Measurements from ENCODE around the gene NELFE.
"Not testable (repeated sequence)": the region's sequence is repeated elsewhere in the genome, so short reads cannot be mapped to it uniquely, and the experiment has no call there.

Gene NELFE

DNA sequence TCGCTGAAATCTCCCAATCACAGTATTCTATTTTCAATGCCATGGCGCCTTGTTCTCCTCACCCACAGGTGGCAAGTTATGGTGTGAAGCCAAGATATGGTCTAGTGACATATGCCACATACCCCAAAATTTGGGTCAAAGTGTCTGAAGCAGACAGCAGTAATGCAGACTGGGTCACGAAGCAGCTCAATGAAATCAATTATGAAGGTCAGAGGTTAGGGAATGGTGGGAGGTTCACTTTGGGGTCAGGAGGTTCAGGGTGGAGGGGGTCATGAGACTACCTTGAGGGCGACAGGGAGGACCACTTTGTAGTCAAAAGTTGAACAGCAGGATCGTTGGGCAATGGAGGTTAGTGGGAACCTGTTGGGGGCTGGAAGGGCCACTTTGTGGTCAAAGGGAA lies 10.5 kb downstream of the NELFE start:
- no peak for FAIRE-seq

DNA sequence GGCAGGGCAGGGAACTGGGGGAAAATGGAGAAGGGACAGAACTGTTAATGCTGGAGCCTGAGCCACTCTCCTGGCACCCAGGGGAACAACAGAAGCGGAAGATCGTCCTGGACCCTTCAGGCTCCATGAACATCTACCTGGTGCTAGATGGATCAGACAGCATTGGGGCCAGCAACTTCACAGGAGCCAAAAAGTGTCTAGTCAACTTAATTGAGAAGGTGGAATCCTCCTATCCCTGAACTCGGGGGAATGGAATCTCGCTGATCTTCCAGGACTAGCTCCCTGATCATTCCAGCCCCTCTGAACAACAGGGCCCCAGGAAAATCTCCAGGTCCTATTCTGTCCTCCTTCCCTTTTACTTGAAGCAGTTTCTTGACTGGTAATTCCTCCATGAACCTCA lies 10.9 kb downstream of the NELFE start:
- FAIRE-seq: no peak

DNA sequence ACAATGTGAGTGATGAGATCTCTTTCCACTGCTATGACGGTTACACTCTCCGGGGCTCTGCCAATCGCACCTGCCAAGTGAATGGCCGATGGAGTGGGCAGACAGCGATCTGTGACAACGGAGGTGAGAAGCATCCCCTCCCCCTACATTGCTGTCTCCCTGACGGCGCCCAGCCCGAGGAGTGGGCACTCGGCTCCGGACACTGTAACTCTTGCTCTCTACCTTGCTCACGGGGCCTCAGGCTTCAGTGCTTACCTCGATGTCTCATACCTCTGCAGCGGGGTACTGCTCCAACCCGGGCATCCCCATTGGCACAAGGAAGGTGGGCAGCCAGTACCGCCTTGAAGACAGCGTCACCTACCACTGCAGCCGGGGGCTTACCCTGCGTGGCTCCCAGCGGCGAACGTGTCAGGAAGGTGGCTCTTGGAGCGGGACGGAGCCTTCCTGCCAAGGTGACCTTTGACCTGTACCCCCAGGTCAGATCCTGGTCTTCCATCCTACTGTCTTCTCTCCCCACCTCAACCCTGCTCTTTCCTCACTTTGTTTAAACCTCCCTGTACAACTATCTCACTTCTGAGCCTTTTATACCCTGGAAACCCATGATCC lies 11.6 kb downstream of the NELFE start:
- no peak for FAIRE-seq

DNA sequence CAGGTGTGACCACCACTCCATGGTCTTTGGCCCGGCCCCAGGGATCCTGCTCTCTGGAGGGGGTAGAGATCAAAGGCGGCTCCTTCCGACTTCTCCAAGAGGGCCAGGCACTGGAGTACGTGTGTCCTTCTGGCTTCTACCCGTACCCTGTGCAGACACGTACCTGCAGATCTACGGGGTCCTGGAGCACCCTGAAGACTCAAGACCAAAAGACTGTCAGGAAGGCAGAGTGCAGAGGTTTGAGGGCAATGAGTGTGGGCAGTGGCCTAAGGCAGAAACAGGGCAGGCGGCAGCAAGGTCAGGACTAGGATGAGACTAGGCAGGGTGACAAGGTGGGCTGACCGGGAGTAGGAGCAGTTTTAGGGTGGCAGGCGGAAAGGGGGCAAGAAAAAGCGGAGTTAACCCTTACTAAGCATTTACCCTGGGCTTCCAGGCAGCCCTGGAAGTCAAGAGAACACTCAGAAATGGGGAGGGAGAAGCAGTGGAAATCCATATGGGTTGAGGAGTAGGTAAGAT lies 12.3 kb downstream of the NELFE start:
- no peak for FAIRE-seq

DNA sequence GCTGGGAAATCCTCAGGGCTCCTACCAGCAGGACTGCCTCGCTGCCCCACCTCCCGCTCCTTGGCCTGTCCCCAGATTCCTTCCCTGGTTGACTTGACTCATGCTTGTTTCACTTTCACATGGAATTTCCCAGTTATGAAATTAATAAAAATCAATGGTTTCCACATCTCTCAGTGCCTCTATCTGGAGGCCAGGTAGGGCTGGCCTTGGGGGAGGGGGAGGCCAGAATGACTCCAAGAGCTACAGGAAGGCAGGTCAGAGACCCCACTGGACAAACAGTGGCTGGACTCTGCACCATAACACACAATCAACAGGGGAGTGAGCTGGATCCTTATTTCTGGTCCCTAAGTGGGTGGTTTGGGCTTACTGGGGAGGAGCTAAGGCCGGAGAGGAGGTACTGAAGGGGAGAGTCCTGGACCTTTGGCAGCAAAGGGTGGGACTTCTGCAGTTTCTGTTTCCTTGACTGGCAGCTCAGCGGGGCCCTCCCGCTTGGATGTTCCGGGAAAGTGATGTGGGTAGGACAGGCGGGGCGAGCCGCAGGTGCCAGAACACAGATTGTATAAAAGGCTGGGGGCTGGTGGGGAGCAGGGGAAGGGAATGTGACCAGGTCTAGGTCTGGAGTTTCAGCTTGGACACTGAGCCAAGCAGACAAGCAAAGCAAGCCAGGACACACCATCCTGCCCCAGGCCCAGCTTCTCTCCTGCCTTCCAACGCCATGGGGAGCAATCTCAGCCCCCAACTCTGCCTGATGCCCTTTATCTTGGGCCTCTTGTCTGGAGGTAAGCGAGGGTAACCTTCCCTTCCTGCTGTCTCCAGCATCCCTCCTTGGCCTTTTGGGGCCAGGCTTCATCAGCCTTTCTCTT lies 13.0 kb downstream of the NELFE start, which contains the start of gene CFB:
CFB (plus strand) TSS at position 589 of the 863 bp plus-strand sequence; CDS start at position 716, 127 bp downstream.
- FAIRE-seq: no peak

DNA sequence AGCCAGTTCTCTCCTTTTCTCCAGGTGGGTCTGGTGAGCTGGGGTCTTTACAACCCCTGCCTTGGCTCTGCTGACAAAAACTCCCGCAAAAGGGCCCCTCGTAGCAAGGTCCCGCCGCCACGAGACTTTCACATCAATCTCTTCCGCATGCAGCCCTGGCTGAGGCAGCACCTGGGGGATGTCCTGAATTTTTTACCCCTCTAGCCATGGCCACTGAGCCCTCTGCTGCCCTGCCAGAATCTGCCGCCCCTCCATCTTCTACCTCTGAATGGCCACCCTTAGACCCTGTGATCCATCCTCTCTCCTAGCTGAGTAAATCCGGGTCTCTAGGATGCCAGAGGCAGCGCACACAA lies 13.6 kb downstream of the NELFE start:
- no peak for FAIRE-seq

DNA sequence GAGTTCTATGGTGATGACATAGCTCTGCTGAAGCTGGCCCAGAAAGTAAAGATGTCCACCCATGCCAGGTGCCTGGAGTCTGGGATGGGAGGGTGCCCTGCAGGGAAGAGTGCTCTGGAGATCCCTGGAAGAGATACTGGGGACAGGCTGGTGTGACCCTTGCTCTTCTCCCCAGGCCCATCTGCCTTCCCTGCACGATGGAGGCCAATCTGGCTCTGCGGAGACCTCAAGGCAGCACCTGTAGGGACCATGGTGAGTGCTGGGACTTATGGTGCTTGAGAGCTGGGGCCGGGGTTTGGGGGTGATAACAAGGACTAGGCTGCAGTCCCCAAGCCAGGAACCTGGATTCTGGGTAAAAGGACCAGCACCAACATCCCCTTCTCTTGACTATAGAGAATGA lies 15.0 kb downstream of the NELFE start:
- FAIRE-seq: no peak

DNA sequence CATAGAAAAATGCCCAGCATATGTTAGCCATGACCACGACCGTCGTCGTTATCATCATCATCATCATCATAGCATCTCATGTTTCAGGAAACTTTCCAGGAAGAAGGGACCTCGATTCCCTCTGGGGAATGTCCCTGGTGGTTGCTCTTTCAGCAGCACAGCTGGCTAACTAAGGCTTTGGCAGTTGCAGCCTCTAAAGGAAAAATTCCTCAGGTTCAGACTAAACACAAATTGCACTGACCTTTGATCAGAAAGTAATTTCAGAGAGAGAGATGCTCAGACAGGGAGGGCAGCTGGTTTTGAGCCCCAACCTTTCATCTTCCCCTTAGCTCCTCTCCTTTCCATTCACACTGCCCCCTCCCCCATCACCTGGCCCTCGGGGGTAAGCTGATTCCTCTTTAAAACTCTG lies 18.5 kb downstream of the NELFE start:
- no peak for FAIRE-seq

DNA sequence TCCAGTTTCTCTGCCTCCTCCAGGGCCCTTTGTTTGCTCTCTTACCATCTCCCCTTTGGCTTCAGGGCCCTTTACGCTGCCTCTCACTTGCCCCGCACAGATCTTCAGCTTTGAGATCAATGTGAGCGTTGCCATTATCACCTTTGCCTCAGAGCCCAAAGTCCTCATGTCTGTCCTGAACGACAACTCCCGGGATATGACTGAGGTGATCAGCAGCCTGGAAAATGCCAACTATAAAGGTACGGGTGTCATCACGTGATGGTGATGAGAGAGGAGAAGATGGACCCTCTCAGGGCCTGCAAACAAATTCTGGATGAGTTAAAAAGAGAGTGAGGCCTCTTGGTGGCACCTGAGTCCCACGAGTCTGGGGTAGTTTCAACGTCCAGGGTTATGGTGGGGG lies 22.9 kb downstream of the NELFE start:
- no peak for FAIRE-seq

DNA sequence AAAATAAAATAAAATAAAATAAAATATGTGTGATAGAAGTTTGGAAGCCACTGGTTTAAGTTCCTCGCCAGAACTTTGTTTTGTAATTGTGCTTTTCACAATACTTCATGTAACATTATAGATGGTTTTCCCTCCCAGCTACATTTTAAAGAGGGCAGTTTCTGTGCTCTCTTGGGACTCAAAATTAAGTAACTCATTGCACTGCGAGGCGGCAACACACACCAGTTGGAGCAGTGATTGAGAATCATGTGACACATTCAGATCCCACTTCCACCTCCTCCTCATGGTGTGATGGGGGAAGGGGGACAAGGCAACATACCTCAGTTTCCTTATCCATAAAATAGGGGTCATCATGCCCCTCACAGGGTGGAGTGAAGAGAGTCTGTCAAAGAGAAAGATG lies 23.8 kb downstream of the NELFE start:
- no peak for FAIRE-seq

DNA sequence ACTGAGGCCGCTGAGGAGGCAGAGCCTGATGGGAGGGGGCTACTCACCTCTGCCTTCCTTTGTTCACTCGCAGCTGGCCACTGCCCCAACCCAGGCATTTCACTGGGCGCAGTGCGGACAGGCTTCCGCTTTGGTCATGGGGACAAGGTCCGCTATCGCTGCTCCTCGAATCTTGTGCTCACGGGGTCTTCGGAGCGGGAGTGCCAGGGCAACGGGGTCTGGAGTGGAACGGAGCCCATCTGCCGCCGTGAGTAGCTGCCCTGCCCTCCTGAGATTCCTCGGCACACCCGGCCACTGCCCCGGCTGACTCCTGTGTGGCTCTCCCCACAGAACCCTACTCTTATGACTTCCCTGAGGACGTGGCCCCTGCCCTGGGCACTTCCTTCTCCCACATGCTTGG lies 25.2 kb downstream of the NELFE start:
- FAIRE-seq: no peak

DNA sequence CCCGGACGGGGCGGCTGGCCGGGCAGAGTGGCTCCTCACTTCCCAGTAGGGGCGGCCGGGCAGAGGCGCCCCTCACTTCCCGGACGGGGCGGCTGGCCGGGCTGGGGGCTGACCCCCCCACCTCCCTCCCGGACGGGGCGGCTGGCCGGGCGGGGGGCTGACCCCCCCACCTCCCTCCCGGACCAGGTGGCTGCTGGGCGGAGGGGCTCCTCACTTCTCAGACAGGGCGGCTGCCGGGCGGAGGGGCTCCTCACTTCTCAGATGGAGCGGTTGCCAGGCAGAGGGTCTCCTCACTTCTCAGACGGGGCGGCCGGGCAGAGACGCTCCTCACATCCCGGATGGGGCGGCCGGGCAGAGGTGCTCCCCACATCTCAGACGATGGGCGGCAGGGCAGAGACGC lies 26.6 kb downstream of the NELFE start:
- FAIRE-seq: not testable (repeated sequence)

DNA sequence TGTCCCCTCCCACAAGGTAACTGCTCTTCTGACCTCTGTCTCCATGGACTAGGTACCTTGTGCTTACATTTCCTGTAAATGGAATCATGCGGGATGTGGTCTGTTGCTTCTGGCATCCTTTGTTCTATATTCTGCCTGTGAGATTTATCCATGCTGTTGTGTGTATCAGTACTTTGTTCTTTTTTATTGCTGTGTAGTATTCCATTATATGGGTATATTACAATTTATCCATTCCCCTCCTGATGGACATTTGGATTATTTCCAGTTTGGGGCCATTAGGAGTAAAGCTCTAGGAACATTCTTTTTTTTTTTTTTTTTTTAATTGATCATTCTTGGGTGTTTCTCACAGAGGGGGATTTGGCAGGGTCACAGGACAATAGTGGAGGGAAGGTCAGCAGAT lies 27.8 kb downstream of the NELFE start:
- FAIRE-seq: no peak

DNA sequence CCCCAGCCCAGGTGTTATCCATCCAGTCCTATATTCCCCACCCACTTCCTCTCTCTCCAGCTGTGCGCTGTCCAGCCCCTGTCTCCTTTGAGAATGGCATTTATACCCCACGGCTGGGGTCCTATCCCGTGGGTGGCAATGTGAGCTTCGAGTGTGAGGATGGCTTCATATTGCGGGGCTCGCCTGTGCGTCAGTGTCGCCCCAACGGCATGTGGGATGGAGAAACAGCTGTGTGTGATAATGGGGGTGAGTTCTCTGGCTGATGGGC lies 30.2 kb downstream of the NELFE start:
- FAIRE-seq: no peak

DNA sequence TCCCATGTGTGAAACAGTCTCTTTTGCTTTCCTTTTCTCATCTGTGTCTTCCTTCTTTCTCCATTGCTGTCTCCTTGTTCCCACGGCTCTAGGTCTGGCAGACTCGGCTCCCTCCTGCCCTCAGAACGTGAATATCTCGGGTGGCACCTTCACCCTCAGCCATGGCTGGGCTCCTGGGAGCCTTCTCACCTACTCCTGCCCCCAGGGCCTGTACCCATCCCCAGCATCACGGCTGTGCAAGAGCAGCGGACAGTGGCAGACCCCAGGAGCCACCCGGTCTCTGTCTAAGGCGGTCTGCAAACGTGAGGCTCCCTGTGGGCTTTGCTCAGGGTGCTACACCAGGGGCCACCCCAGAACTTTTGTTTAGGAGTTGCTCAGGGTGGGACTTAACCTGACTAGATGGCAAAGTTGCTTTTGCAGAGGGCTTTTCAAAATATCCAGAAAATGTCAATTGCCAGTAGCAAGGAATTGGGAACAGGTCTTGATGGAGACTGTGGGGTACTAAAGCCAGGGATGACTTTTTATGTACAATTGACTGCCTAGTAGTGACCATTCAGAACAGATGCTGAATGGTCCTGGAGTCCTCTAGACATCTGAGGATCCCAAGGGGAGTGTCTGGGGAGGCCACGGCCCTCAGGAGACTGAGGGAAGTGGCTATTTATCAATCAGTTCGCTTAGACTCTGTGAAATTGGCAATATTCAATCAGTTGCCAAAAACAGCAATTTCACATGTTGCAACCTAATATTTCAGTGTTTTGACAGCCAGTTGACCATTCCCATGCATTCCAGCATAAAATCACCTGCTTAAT lies 30.7 kb downstream of the NELFE start:
- no peak for FAIRE-seq

DNA sequence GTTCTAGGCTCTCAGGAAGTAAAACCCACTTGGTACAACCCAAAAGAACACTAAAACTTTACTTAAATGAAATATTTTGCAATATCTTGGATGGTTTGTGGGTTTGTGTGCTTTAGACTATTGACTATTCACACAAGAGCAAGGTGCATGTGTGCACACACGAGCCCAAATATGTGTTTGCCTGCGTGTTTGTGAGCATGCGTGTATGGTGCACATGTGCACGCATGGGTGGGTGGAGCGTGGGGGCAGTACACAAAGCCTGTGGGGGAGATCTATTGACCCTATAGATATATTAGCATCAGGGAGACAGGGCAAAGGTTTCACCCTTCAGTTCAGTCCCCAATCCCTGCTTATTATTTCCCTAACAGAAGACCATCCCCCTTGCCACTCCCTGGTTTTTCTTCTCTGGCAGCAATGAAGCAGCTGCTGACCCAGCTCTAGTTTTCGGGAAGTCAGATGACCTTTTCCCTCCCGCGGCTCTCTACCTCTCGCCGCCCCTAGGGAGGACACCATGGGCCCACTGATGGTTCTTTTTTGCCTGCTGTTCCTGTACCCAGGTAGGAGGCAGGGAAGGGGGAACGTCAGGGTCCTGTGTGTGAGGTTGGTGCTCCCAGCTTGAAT lies 31.4 kb downstream of the NELFE start, which contains the start of gene C2:
C2 (plus strand) TSS at position 476 of the 621 bp plus-strand sequence; CDS start at position 512, 36 bp downstream.
- no peak for FAIRE-seq

DNA sequence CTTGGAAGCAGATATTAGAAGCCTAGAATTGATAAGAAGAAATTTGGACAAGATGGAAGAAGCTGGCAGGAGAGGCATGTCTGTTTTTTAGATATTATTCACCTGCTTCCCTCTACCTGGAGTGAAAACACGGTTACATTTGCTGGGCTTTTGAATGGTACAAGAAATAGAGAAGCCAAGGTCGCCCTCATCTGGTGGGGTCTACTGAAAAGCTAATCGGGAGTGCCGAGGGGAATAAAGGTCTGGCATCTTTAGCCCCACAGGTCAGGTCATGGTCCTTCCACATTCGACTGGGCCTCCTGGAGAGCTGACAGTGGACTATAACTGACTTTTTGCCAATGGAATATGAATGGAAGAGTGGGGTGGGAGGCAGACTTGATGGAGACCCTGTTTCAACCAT lies 35.8 kb downstream of the NELFE start:
- peak; percentile 48 for FAIRE-seq

DNA sequence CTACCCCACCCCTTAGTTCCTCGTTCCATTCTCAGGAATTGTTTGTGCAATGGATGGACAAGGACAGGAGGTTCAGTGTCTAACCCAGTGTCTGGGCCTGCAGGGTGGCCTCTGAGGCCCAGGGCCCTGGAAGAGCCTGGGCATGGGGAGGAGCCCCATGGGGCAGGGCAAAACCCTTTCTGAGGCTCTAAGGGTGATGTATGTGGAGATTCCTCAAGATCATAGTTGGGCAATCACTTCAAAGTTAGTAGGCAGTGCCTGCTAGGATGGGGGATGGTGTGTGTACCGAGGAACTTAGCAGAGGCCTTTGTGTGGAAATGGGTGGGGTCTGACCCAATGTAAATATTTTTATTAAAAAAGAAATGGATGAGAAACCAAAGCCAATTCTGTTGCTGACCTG lies 38.0 kb downstream of the NELFE start:
- FAIRE-seq: no peak

DNA sequence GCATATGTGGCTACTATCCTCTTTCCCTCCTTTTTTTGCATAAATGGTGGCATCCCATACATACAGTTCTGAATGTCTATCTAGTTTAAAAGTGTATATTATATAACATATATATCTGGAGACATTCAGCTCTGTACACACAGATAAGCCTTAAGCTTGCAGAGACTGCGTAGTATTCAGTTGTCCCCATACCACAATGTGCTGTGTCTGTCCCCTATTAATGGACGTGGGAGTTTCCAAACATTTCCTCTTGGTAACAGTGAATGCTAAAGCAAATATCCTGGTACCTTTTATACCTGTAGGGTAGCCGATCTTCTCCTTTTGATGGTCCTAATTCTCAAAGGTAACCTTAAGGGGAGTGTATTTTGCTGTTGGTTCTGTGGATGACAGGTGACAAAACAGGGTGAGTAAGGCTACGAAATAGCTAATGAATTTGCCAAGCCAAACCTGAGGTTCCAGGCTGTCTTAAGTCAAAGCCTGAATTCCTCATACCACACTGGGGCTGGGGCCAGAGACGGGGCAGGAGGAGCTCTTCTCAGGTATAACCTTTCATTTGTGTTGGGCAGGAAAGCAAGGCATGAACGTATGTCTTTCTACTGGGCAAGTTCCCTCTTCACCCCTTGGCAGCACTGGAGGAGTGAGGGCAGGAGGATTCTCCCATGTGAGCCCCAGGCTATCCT lies 39.0 kb downstream of the NELFE start:
- no peak for FAIRE-seq

DNA sequence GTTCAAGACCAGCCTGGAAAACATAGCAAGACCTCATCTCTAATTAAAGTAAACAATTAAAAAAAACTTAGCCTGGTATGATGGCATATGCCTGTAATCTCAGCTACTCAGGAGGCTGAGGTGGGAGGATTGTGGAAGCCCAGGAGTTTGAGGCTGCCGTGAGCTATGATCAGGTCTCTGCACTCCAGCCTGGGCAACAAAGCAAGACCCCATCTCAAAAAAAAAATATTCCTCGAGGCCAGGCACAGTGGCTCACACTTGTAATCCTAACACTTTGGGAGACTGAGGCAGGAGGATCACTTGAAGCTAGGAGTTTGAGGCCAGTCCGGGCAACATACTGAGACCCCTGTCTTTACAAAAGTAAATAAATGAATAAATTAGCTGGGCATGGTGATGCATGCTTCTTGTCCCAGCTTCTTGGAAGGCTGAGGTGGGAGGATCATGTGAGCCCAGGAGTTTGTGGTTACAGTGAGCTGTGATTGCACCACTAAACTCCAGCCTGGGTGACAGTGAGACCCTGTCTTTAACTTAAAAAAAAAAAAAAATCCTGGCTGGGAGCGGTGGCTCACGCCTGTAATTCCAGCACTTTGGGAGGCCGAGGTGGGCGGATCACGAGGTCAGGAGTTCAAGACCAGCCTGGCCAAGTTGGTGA lies 40.6 kb downstream of the NELFE start:
- no peak for FAIRE-seq

DNA sequence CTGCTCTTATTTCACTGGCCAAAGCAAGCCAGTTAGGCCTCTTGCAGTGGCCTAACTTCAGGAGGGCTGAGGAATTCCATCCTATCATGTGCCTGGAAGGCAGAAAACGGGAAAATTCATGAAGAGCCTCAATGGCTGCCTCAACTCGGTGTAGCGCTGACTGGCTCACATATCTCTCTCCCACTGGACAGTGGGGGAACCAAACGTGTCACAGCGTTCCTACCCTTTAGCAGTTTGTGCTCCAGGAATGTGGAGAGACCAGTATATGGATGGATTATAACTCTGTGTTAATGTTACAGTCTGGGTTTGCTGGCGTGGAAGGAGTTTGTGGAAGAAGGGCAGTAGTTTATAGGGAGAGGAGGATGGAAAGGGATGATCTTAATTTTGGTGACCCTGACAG lies 43.0 kb downstream of the NELFE start:
- FAIRE-seq: no peak

DNA sequence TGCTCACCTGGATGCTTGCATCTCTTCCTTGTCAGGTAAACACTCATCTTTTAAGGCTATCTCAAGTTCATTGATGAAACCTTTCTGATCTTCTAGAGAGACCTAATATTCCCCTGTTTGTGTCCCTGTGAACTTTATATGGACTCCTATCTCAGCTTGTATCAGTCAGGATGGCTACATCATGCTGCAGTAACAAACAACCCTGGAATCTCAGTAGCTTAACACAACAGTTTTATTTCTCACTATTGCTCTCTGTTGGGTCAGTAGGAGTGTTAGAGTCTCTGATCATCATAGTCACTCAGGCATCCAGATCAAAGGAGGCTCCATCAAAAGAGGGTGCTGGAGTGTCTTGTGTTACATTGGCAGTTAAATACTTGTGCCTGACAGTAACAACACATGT lies 43.4 kb downstream of the NELFE start:
- FAIRE-seq: no peak
